ENCODE measurements around the gene ZFAND3. TPM values are rescaled to one million over a fixed set of nuclear protein-coding genes. Genes with fewer than 3 reads are reported as not detected.

Gene ZFAND3
- total and polyA plus RNA-seq, 2 of the 4 experiments (the other 2 are of a cell fraction) = 10.9 to 26.7 TPM

DNA sequence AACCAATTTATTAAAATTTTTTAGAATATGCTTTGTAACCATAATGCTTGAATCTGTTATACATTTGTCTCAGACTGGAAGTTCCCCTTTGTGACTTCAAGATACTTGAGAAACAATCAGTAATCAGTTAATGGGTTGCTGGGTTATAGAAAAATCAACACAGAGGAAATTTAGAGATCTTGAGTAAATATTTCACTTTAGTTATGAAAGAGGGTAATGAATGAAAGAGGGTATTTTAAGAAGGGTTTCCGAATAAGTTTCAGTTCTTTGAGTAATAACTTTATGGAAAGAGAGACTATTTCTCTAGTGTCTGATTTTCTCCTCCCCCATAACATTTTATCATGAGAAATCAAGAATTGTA is 21.4 kb downstream of the ZFAND3 start:
- peaks cover 85% of the 10 kb centered on the region for H4K20me1 ChIP-seq (ENCODE audit: insufficient read depth, low read length)

More for the DNA sequence above, 21.4 kb downstream of the ZFAND3 start:
- Histone ChIP-seq H2BK20ac (ENCODE audit: low read depth, low read length) (no peak overlapping the region), H4K5ac (ENCODE audit: low read depth, low read length) (no peak overlapping the region), H2BK120ac (ENCODE audit: low read depth, low read length) (no peak overlapping the region), H2BK15ac (ENCODE audit: low read depth, low read length) (no peak overlapping the region), H3K4ac (ENCODE audit: low read depth, low read length) (no peak overlapping the region), H3K27me3 (ENCODE audit: control insufficient read depth, insufficient read depth, low read length) (no peaks in the 10 kb centered on the region), H2AK9ac (replicated peaks; ENCODE audit: low read depth, low read length, poor library complexity) (no peak overlapping the region), H3K18ac (ENCODE audit: low read depth, low read length) (no peak overlapping the region), H3K14ac (replicated peaks; ENCODE audit: low read depth, low read length) (no peak overlapping the region), H2AFZ (replicated peaks; ENCODE audit: low read length, poor library complexity) (no peak overlapping the region), H2BK5ac (ENCODE audit: low read depth, low read length, poor library complexity, severe bottlenecking) (no peak overlapping the region), H3K79me1 (ENCODE audit: low read depth in 1 of 2, low read length in 2 of 2) (peaks cover 7 to 64% of the 10 kb centered on the region in 2 experiments; a peak in 3 of 4 replicates), H3K9ac (ENCODE audit: low read depth, low read length) (no peak overlapping the region), H3K9me1 (ENCODE audit: insufficient read depth, low read length) (peaks cover 17% of the 10 kb centered on the region), H3K4me2 (ENCODE audit: low read depth, low read length) (no peak overlapping the region), H3K56ac (ENCODE audit: extremely low read depth, insufficient read depth, low read length) (no peak overlapping the region), H2AK5ac (ENCODE audit: low read depth, low read length) (no peak overlapping the region), H3K23ac (ENCODE audit: low read depth, low read length) (no peak overlapping the region), H4K91ac (ENCODE audit: insufficient read depth, low read depth, low read length) (no peak overlapping the region), H3K4me3 (ENCODE audit: insufficient read depth, low read depth, low read length) (no peak overlapping the region), H3K4me1 (ENCODE audit: control insufficient read depth, insufficient read depth, low read length) (peaks cover 5% of the 10 kb centered on the region; the same call in 1 of the 2 replicates), H3K27ac (ENCODE audit: insufficient read depth, low read length) (no peak overlapping the region), H3K36me3 (ENCODE audit: control insufficient read depth, insufficient read depth, low read length) (0 out of 2 replicates have a peak, but pooled peaks cover 1% of the 10 kb centered on the region), H3K9me3 (ENCODE audit: control insufficient read depth, insufficient read depth, low read length) (no peaks in the 10 kb centered on the region), H4K8ac (ENCODE audit: low read depth in 2 of 2, low read length in 2 of 2) (no peak overlapping the region)
- in situ Hi-C loops (cut with MboI; ENCODE audit: low sequenced_read_pairs) = no loop called here
- ATAC-seq (ENCODE audit: low read depth) (no peak), DNase-seq (no peak)
- ChIA-PET CTCF (no interaction called here), POLR2A (ENCODE audit: unreplicated experiment) (no interaction called here)
- intact Hi-C loops (cut with micrococcal nuclease) = no loop called here
- TF ChIP-seq, protein P1, sequence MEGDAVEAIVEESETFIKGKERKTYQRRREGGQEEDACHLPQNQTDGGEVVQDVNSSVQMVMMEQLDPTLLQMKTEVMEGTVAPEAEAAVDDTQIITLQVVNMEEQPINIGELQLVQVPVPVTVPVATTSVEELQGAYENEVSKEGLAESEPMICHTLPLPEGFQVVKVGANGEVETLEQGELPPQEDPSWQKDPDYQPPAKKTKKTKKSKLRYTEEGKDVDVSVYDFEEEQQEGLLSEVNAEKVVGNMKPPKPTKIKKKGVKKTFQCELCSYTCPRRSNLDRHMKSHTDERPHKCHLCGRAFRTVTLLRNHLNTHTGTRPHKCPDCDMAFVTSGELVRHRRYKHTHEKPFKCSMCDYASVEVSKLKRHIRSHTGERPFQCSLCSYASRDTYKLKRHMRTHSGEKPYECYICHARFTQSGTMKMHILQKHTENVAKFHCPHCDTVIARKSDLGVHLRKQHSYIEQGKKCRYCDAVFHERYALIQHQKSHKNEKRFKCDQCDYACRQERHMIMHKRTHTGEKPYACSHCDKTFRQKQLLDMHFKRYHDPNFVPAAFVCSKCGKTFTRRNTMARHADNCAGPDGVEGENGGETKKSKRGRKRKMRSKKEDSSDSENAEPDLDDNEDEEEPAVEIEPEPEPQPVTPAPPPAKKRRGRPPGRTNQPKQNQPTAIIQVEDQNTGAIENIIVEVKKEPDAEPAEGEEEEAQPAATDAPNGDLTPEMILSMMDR (conservative IDR thresholded peaks at IDR 0.05; ENCODE audit: low read depth, low read length) = no peak
- TF ChIP-seq SMC3 (IDR thresholded peaks at IDR 0.05; ENCODE audit: low read depth, low read length) = no peak
- TF ChIP-seq USF2 (IDR thresholded peaks at IDR 0.05; ENCODE audit: low read depth, low read length) = no peak
- no peak for TF ChIP-seq CHD1 (IDR thresholded peaks at IDR 0.05; ENCODE audit: low read depth, low read length)
- TF ChIP-seq RCOR1 (IDR thresholded peaks at IDR 0.05; ENCODE audit: insufficient replicate concordance, low read length) = no peak
- no peak for TF ChIP-seq FOS (IDR thresholded peaks at IDR 0.05; ENCODE audit: low read depth, low read length)
- TF ChIP-seq MXI1 (IDR thresholded peaks at IDR 0.05; ENCODE audit: borderline replicate concordance, low read depth, low read length) = no peak
- TF ChIP-seq MAZ (IDR thresholded peaks at IDR 0.05; ENCODE audit: borderline replicate concordance, low read depth, low read length) = no peak
- TF ChIP-seq RFX5 (IDR thresholded peaks at IDR 0.05; ENCODE audit: low read depth, low read length) = no peak
- dilution Hi-C loops (cut with HindIII; ENCODE audit: low sequenced_read_pairs, unreplicated experiment) = no loop called here
- no TSS peak for BruUV-seq (replicated peaks)
- 100% methylated on average over 1 of the region's 1 CpG; no CpG with 5 or more reads in 1 of the 2 experiments for WGBS, 2 experiments (ENCODE audit: extremely low coverage in 2 of 2, insufficient read length in 1 of 2)

Data from IMR-90 (cell line).